Aortic smooth muscle cell (primary cell): Measurements from ENCODE around the gene NDUFS6. TPM values are rescaled to one million over a fixed set of nuclear protein-coding genes. Genes with fewer than 3 reads are reported as not detected.

Experiments used
- total RNA-seq: library from RNA; depleted of rRNA; stranded (reverse); fragments of >200 nt; gene quantifications from 2 replicates; pipeline ENCODE4 v1.2.3, GENCODE V29; 2014

NDUFS6 gene
- 38.5 and 47.4 TPM in 2 replicates for total RNA-seq

DNA sequence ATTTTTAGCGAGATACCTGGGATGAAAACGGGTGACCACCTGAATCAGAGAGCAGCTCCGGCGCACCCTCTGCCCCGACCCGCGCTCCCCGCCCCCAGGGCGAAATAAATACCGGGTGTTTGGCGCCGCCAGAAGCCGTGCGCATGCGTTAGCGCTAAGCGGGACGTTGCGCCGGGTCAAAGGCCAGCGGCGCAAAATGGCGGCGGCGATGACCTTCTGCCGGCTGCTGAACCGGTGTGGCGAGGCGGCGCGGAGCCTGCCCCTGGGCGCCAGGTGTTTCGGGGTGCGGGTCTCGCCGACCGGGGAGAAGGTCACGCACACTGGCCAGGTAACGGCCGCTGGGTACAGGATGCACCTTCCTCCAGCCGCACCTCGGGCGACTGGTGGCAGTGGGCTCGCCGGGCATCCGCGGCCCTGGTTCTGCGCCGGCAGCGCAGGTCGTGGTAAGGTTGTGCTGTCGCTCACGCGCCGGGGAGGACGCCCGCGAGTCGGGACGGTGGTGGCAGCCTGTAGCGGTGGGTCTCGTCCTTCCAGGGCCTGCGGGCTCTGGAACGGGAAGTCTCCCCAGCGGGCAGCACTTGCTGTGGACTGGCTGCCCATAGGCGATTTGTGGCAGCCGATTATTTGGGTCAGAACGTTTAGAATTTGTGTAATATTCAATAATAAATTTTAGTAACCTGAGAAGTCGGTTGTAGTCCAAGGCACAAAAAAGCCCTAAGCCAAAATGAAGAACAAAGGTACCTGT, at the start of gene NDUFS6:
Gene NDUFS6, plus strand, starts transcription at position 186 of the 745 bp plus-strand sequence. Its CDS starts 11 bp downstream, at position 197.

DNA sequence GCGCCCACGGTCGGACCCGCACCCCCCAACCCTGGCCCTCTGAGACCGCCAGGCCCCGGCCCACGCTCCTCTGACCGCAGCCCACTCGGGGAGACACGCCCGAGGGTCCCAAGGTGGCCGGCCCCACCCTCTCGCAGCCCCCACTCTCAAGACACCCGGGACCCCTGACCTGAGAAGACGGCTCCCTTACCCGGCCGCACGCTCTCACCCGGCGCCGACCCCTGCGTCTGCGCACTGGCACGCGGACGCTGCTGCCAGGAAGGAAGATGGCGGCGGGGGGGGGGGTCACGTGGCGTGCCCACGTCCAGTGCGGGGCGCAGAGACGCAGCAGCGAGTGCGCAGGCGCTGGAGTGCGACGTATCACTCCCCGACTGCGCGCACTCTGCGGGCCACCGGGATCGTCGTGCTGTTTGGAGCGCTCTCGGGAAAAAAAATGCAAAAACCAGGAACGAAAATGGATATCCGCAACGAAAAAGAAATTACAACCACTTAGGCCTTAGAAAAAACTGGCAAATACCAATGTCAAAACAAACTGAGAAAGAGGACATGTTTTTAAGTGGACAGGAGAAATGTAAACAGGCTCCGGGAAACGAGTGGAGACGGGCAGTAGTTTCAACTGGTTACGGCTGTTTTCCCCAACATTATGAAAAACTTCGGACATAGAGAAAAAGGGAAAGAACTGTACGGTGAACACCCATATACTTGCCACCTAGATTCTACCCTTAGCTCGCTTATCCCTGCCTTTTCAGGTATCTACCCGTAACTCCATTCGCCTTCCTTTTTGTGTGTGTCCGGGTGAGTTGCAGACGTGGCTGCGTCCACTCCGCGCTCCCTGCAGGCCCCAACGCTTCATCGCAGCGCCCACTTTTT, 1.4 kb upstream of the NDUFS6 start, which contains the start of gene MRPL36:
Gene MRPL36, minus strand, starts transcription at position 236 of the 870 bp plus-strand sequence. CDS start 902 bp downstream, outside the sequence.

Other genes with a start within 250 kb of the NDUFS6 start
- gene MRPL36, start 1.6 kb upstream of the NDUFS6 start, total RNA-seq: 44.3 and 59.7 TPM in 2 replicates
- gene IRX4, start 81.5 kb downstream of the NDUFS6 start, total RNA-seq: under 0.01 TPM in 1 of 2 replicates, not detected in the other